Ovary (tissue), 9 donors: ENCODE measurements around the gene CALCB. TPM values are rescaled to one million over a fixed set of nuclear protein-coding genes. Genes with fewer than 3 reads are reported as not detected.
"Not testable (repeated sequence)": the region's sequence is repeated elsewhere in the genome, so short reads cannot be mapped to it uniquely, and the experiment has no call there.

Experiments
- DNase-seq, 5 donors: peaks; one replicate each; pipeline ENCODE4 v3.0.0-alpha.2; 2019 to 2020
- H3K27ac ChIP-seq, 2 donors: fragments of 200-600 bp; one replicate each; pipeline versions ENCODE4 v1.5.1 to v1.8.0; 2019 to 2022
- H3K27me3 ChIP-seq: fragments of 200-600 bp; one replicate; pipeline ENCODE4 v1.8.0; 2022
- H3K36me3 ChIP-seq: fragments of 200-600 bp; sonication (generic); one replicate; pipeline ENCODE4 v1.5.1; 2019
- H3K4me1 ChIP-seq: one replicate; pipeline ENCODE4 v1.8.1; 2013; ENCODE audit warnings: mild to moderate bottlenecking, moderate library complexity; ENCODE audit not compliant: insufficient read depth
- H3K4me3 ChIP-seq: fragments of 200-600 bp; sonication (generic); one replicate; pipeline ENCODE4 v1.5.1; 2017
- H3K9me3 ChIP-seq, 2 donors: fragments of 200-600 bp in 1 of 2; sonication (generic) in 1 of 2; one replicate each; pipeline versions ENCODE4 v1.5.1 to v1.8.1; 2013 to 2019; ENCODE audit warnings: mild to moderate bottlenecking in 1 of 2, moderate library complexity in 1 of 2
- CTCF ChIP-seq, 3 donors: fragments of 450-650 bp in 2 of 3; fragments of 200-600 bp in 1 of 3; IDR thresholded peaks; one replicate each; pipeline versions ENCODE4 v1.5.1 to v1.8.0; 2016 to 2022; ENCODE audit warnings: antibody characterized with exemption in 3 of 3, mild to moderate bottlenecking in 1 of 3
- EP300 ChIP-seq: sonication (generic); formaldehyde crosslinking; IDR thresholded peaks from one replicate; pipeline ENCODE4 v1.6.1; 2017; ENCODE audit warnings: antibody characterized with exemption
- POLR2A ChIP-seq: fragments of 450-650 bp; IDR thresholded peaks from one replicate; pipeline ENCODE4 v1.6.1; 2017; ENCODE audit warnings: antibody characterized with exemption, mild to moderate bottlenecking, moderate library complexity
- WGBS, 3 donors: extraction: QIAGEN DNeasy Blood & Tissue Kit in 1 of 3; methylation state at CpG; one replicate each; pipeline versions ENCODE4 v1.1.5 to v1.1.7; 2013 to 2017; 5-methylcytosine and 5-hydroxymethylcytosine counted together
- intact Hi-C, 4 donors: fragments of 100-400 bp; cut with DNase I; formaldehyde crosslinking; loops; one replicate each; pipeline versions ENCODE4 v1.11.0 to v1.15.1; 2022 to 2023
- polyA plus RNA-seq, 2 donors: library from polyadenylated mRNA; stranded (reverse); fragments of 200-250 nt in 1 of 2; fragments of 350-450 nt in 1 of 2; fragmentation: Illumina TruSeq in 1 of 2; extraction: RNeasy Lipid Tissue Mini Kit (QIAGEN cat#74804) in 1 of 2; gene quantifications; one replicate each; pipeline ENCODE4 v1.2.3, GENCODE V29; 2013 to 2014
- total RNA-seq, 7 donors: library from RNA; depleted of rRNA in 2 of 7; stranded (reverse); fragments of >200 nt in 2 of 7; fragmentation: NEBNext Ultra II Directional in 3 of 7; extraction: Animal tissue kit (Norgen Biotek cat#: 25700) in 3 of 7; gene quantifications; one replicate each; pipeline versions ENCODE4 v1.1.0 to v1.2.4, GENCODE V29; 2016 to 2023
- donor health status: DM: no; HTN: no; CAD: no; lungs with moderate emphysema.
- donor health status: DM: no; HTN: no; CAD: no.
- donor health status: Bipolar disorder and iron deficiency.
- donor health status: DM: yes; HTN: yes; CAD: no.
- donor health status: DM: no; HTN: no; CAD: no.
- donor health status: DM: yes; HTN: yes; CAD: no.

Gene CALCB
- total and polyA plus RNA-seq, 9 donors = 0.02 to 0.23 (median 0.08) TPM; not detected in 6

DNA sequence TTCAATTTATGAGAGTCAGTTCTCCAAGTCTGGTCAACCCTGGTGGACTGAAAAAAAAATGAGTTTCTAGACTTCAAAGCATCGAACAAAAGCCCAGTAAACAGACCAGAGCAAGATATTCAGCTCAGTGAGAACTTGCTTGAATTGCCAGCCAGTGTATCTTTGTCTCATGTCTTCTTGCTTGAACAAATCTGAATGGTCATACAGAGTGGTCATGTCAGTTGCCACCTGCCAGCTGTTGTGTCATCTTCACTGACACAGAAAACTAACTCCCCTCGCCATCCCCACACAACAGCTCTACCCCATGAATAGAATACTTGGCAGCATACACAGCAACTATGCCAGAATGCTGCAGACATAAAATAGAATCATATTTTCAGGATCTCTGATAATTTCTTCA lies 27.5 kb upstream of the CALCB start:
- intact Hi-C loops = no loop called here
- Histone ChIP-seq H3K27ac (no peak overlapping the region), H3K36me3 (no peaks in the 10 kb centered on the region), H3K9me3 (no peaks in the 10 kb centered on the region), H3K4me1 (no peaks in the 10 kb centered on the region), H3K27me3 (no peaks in the 10 kb centered on the region), H3K4me3 (no peak overlapping the region)
- no peak for TF ChIP-seq POLR2A
- TF ChIP-seq EP300 = no peak
- no peak for TF ChIP-seq CTCF (IDR thresholded peaks at IDR 0.05)
- WGBS, 3 donors = 65 to 83% (median 67%) methylated on average over 2 of the region's 2 CpGs
- DNase-seq = no peak

DNA sequence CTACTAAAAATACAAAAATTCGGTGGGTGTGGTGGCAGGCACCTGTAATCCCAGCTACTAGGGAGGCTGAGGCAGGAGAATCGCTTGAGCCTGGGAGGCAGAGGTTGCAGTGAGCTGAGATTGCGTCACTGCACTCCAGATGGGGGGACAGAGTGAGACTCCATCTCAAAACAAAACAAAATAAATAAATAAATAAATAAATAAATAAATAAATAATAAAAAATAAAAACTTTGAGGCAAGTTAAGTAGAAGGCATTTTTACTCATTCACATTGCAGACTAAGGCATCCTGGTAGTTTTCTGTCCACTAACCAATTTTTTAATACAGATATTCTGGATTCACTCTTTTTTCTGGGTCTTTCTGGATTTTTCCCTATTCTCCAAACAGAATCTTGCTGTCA lies 26.7 kb upstream of the CALCB start:
- 82 to 86% (median 85%) methylated on average over 3 of the region's 3 CpGs for WGBS, 3 donors
- H3K36me3 ChIP-seq, H3K4me3 ChIP-seq, H3K27ac ChIP-seq, H3K27me3 ChIP-seq, H3K9me3 ChIP-seq, intact Hi-C loops, H3K4me1 ChIP-seq, DNase-seq: not testable (repeated sequence)

- no peak for DNase-seq
- H3K4me3 ChIP-seq = no peak overlapping the region
- H3K4me1 ChIP-seq = no peaks in the 10 kb centered on the region
- no peaks in the 10 kb centered on the region for H3K9me3 ChIP-seq
- TF ChIP-seq CTCF (IDR thresholded peaks at IDR 0.05) (no peak), POLR2A (no peak), EP300 (no peak)
- H3K27me3 ChIP-seq = no peaks in the 10 kb centered on the region
- intact Hi-C loops = no loop called here
- H3K27ac ChIP-seq = no peak overlapping the region
- H3K36me3 ChIP-seq = no peaks in the 10 kb centered on the region
These were observed 24.8 kb upstream of the CALCB start for GRCh38 chr11:15048616-15049015.

- no peaks in the 10 kb centered on the region for H3K4me1 ChIP-seq
- H3K36me3 ChIP-seq = no peaks in the 10 kb centered on the region
- DNase-seq = no peak
- TF ChIP-seq CTCF (IDR thresholded peaks at IDR 0.05) (no peak), EP300 (no peak), POLR2A (no peak)
- WGBS, 3 donors = 57 to 81% (median 59%) methylated on average over 1 of the region's 1 CpG
- H3K4me3 ChIP-seq = no peak overlapping the region
- intact Hi-C loops = no loop called here
- H3K27me3 ChIP-seq = no peaks in the 10 kb centered on the region
- no peaks in the 10 kb centered on the region for H3K9me3 ChIP-seq
- no peak overlapping the region for H3K27ac ChIP-seq
These were observed 20.2 kb upstream of the CALCB start for GRCh38 chr11:15053191-15053685.

DNA sequence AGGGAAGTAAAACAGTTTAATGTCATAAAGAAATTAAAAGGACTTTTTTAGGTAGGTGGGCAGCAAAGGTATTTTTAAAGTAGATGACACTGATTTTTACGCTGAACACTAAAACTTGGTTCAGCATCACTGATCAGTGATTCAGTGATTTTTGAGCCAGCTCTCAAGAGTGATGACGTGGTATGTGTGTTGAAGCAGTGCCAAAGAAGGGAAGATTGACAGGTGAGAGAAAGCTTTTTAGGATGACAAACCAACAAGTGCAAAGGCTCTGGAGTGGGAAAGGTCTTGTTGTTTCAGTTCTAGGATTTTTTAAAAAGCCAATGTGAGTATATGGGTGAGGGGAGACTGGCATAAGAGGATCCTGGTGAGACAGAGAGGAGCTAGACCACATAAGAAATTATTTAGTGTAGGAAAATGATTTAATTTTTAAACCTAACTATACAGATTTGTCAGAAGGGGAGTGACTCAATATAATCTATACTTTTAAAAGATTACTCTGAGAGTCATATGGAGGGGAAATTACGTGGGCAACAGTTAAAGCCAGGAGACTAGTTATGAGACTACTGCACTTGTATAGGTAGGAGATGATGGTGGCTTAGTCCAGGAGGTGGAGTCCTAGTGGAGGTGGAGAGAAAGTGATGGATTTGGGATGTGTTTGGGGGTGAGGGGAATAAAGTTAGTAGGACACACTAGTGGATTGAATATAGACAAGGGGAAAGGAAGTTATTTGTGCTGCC lies 17.6 kb upstream of the CALCB start:
- DNase-seq = no peak
- Histone ChIP-seq H3K9me3 (no peaks in the 10 kb centered on the region), H3K27me3 (no peaks in the 10 kb centered on the region), H3K4me1 (no peaks in the 10 kb centered on the region), H3K4me3 (no peak overlapping the region), H3K36me3 (no peaks in the 10 kb centered on the region), H3K27ac (no peak overlapping the region)
- intact Hi-C loops = no loop called here
- WGBS, 3 donors = 62 to 70% (median 66%) methylated on average over 3 of the region's 3 CpGs
- TF ChIP-seq CTCF (IDR thresholded peaks at IDR 0.05) (no peak), EP300 (no peak), POLR2A (no peak)
